GM12878 (cell line): ENCODE measurements around the gene TRIM37. TPM values are rescaled to one million over a fixed set of nuclear protein-coding genes. Genes with fewer than 3 reads are reported as not detected.

Source experiments
- CEBPZ ChIP-seq: fragments of 150-350 bp; IDR thresholded peaks from 2 replicates; pipeline ENCODE4 v1.6.1; 2016; ENCODE audit warnings: low read depth, low read length
- CREB1 ChIP-seq: IDR thresholded peaks from 2 replicates; pipeline ENCODE4 v1.6.1; 2012; ENCODE audit warnings: low read depth, mild to moderate bottlenecking, inconsistent platforms
- ELK1 ChIP-seq: IDR thresholded peaks from 2 replicates; pipeline ENCODE4 v1.6.1; 2012; ENCODE audit warnings: low read depth, low read length, improper control_type of control experiment
- FOS ChIP-seq: IDR thresholded peaks from 3 replicates; pipeline ENCODE4 v1.6.1; 2011; ENCODE audit warnings: borderline replicate concordance; ENCODE audit not compliant: insufficient read length; ENCODE audit errors: extremely low read depth
- GABPA ChIP-seq: IDR thresholded peaks from 2 replicates; pipeline ENCODE4 v1.6.1; 2014; ENCODE audit warnings: antibody characterized with exemption, low read depth, mild to moderate bottlenecking, inconsistent platforms
- MEF2A ChIP-seq: IDR thresholded peaks from 2 replicates; pipeline ENCODE4 v1.6.1; 2011; ENCODE audit warnings: low read depth, mild to moderate bottlenecking, low read length, moderate library complexity; ENCODE audit not compliant: insufficient read depth
- MXI1 ChIP-seq: fragments of 150-350 bp; IDR thresholded peaks from 2 replicates; pipeline ENCODE4 v1.6.1; 2011; ENCODE audit warnings: low read depth, mild to moderate bottlenecking, inconsistent platforms, low read length, improper control_type of control experiment
- PAX5 ChIP-seq: IDR thresholded peaks from 2 replicates; pipeline ENCODE4 v1.6.1; 2011; ENCODE audit warnings: low read depth, low read length, borderline replicate concordance
- RB1 ChIP-seq: fragments of 450-650 bp; formaldehyde crosslinking; IDR thresholded peaks from 2 replicates; pipeline ENCODE4 v1.6.1; 2017; ENCODE audit warnings: mild to moderate bottlenecking, borderline replicate concordance
- RELB ChIP-seq: fragments of 450-650 bp; IDR thresholded peaks from 2 replicates; pipeline ENCODE4 v1.6.1; 2017; ENCODE audit warnings: low read depth, mild to moderate bottlenecking, moderate library complexity
- SMAD5 ChIP-seq: IDR thresholded peaks from 2 replicates; pipeline ENCODE4 v1.6.1; 2016; ENCODE audit warnings: antibody characterized with exemption, low read depth
- SP1 ChIP-seq: IDR thresholded peaks from one replicate; pipeline ENCODE4 v1.6.1; 2011; ENCODE audit warnings: low read depth, low read length
- TARDBP ChIP-seq: IDR thresholded peaks from 2 replicates; pipeline ENCODE4 v1.6.1; 2016; ENCODE audit warnings: borderline replicate concordance
- USF2 ChIP-seq: IDR thresholded peaks from 2 replicates; pipeline ENCODE4 v1.6.1; 2011; ENCODE audit warnings: low read depth, low read length, improper control_type of control experiment, borderline replicate concordance
- polyA plus RNA-seq, 11 experiments: library from polyadenylated mRNA; depleted of rRNA in 4 of 11; unstranded in 6 of 11; stranded (reverse) in 5 of 11; fragments of >200 nt; fragmentation: Nextera tagmentation in 4 of 11; fragmentation: Illumina TruSeq in 1 of 11; extraction: Ambion mirVana in 4 of 11; extraction: Trizol in 1 of 11; gene quantifications; 1 replicate in 1 of 11; 2 replicates in 10 of 11; pipeline versions ENCODE4 v1.2.1 to v1.2.3, GENCODE V29; 2011 to 2016; ENCODE audit warnings: inconsistent platforms in 2 of 11, missing spikeins in 2 of 11, low read depth in 1 of 11
- total RNA-seq, 4 experiments: library from RNA; depleted of rRNA in 3 of 4; stranded (reverse); fragments of >200 nt in 3 of 4; fragmentation: Illumina TruSeq in 1 of 4; extraction: Trizol in 1 of 4; gene quantifications; 2 replicates each; pipeline versions ENCODE4 v1.2.1 to v1.2.3, GENCODE V29; 2013 to 2021

The TRIM37 gene
- total and polyA plus RNA-seq, 10 of the 15 experiments (the other 5 are each of a cell fraction or from before 2014, with no cell fraction given) = 4.8 to 20.6 (median 18.1) TPM

GRCh38 chr17:59155439-59156177, 48.9 kb upstream of the TRIM37 start, which contains the start of gene PRR11 (continued):
- TF ChIP-seq CREB1 = peak; percentile 87
- TF ChIP-seq MEF2A = no peak
- TF ChIP-seq ELK1 = peak; percentile 48; the same call in 1 of the 2 replicates
- no peak for TF ChIP-seq USF2
- no peak; the same call in 1 of the 2 replicates for TF ChIP-seq PAX5
- TF ChIP-seq RELB = no peak
- TF ChIP-seq MXI1 = peak; percentile 99
- TF ChIP-seq FOS = peak; percentile 60
- TF ChIP-seq RB1 = no peak
- TF ChIP-seq TARDBP = no peak
- no peak for TF ChIP-seq SMAD5
- TF ChIP-seq SP1 = no peak
- TF ChIP-seq CEBPZ = no peak
- TF ChIP-seq GABPA = 0 out of 2 replicates have a peak, but pooled peaks have one; percentile 6
